GM23248 (cell line): ENCODE measurements around the gene CYP3A7. TPM values are rescaled to one million over a fixed set of nuclear protein-coding genes. Genes with fewer than 3 reads are reported as not detected.
"Not testable (repeated sequence)": the region's sequence is repeated elsewhere in the genome, so short reads cannot be mapped to it uniquely, and the experiment has no call there.

ENCODE experiments used
- DNase-seq: peaks from one replicate; pipeline ENCODE4 v3.0.0-alpha.2; 2015
- H2AFZ ChIP-seq: fragments of 200-600 bp; sonication (generic); 2 replicates; pipeline ENCODE4 v1.6.1; 2016; ENCODE audit warnings: antibody characterized with exemption
- H3F3A ChIP-seq: fragments of 200-600 bp; sonication (generic); 2 replicates; pipeline ENCODE4 v1.6.1; 2016; ENCODE audit warnings: mild to moderate bottlenecking, antibody characterized with exemption, mixed run types; ENCODE audit not compliant: insufficient read depth
- H3K27ac ChIP-seq: fragments of 200-600 bp; sonication (generic); 2 replicates; pipeline ENCODE4 v1.5.1; 2016; ENCODE audit warnings: mild to moderate bottlenecking
- H3K27me3 ChIP-seq: fragments of 200-600 bp; sonication (generic); replicated peaks from 2 replicates; pipeline ENCODE4 v1.6.1; 2016; ENCODE audit warnings: mild to moderate bottlenecking; ENCODE audit not compliant: insufficient read depth
- H3K36me3 ChIP-seq: fragments of 200-600 bp; sonication (generic); 2 replicates; pipeline ENCODE4 v1.6.1; 2016; ENCODE audit warnings: low read depth, mild to moderate bottlenecking
- H3K4me1 ChIP-seq: fragments of 200-600 bp; sonication (generic); 2 replicates; pipeline ENCODE4 v1.6.1; 2016; ENCODE audit warnings: mild to moderate bottlenecking; ENCODE audit not compliant: insufficient read depth
- H3K4me2 ChIP-seq: fragments of 200-600 bp; sonication (generic); one replicate; pipeline ENCODE4 v1.6.1; 2016; ENCODE audit warnings: mild to moderate bottlenecking; ENCODE audit not compliant: unreplicated experiment
- H3K4me3 ChIP-seq: fragments of 200-600 bp; sonication (generic); 2 replicates; pipeline ENCODE4 v1.5.1; 2016; ENCODE audit warnings: mild to moderate bottlenecking
- H3K79me2 ChIP-seq: fragments of 200-600 bp; sonication (generic); 2 replicates; pipeline ENCODE4 v1.6.1; 2016; ENCODE audit warnings: mild to moderate bottlenecking; ENCODE audit not compliant: insufficient read depth
- H3K9ac ChIP-seq: fragments of 200-600 bp; sonication (generic); 2 replicates; pipeline ENCODE4 v1.6.1; 2016; ENCODE audit warnings: mild to moderate bottlenecking
- H3K9me2 ChIP-seq: fragments of 200-600 bp; sonication (generic); 2 replicates; pipeline ENCODE4 v1.6.1; 2016; ENCODE audit warnings: mixed run types, mild to moderate bottlenecking, moderate library complexity; ENCODE audit not compliant: insufficient read depth
- H3K9me3 ChIP-seq: fragments of 200-600 bp; sonication (generic); one replicate; pipeline ENCODE4 v1.6.1; 2017; ENCODE audit warnings: low read depth
- H4K20me1 ChIP-seq: fragments of 200-600 bp; sonication (generic); 2 replicates; pipeline ENCODE4 v1.6.0; 2016; ENCODE audit not compliant: insufficient read depth
- EZH2 ChIP-seq: fragments of 200-600 bp; sonication (generic); IDR thresholded peaks from 2 replicates; pipeline ENCODE4 v1.6.1; 2018; ENCODE audit warnings: antibody characterized with exemption, mild to moderate bottlenecking; ENCODE audit not compliant: insufficient read depth, poor library complexity, severe bottlenecking
- EZH2phosphoT487 ChIP-seq: fragments of 200-600 bp; sonication (generic); IDR thresholded peaks from 2 replicates; pipeline ENCODE4 v1.6.1; 2018; ENCODE audit warnings: antibody characterized with exemption, moderate library complexity, mild to moderate bottlenecking, low read depth; ENCODE audit not compliant: insufficient read depth
- WGBS, 2 experiments: methylation state at CpG; one replicate each; pipeline ENCODE4 v1.1.6; 2015 to 2017; ENCODE audit warnings: low lambda C conversion rate in 2 of 2, low coverage in 1 of 2; ENCODE audit errors: missing lambda C conversion rate in 2 of 2; 5-methylcytosine and 5-hydroxymethylcytosine counted together
- in situ Hi-C: fragments of 300-500 bp; cut with MboI; formaldehyde crosslinking; loops from 2 replicates; pipeline ENCODE4 v1.15.0; 2020
- polyA plus RNA-seq: library from polyadenylated mRNA; unstranded; fragments of >200 nt; fragmentation: Nextera tagmentation; extraction: Ambion mirVana; gene quantifications from 2 replicates; pipeline ENCODE4 v1.2.1, GENCODE V29; 2016
- total RNA-seq: library from RNA; depleted of rRNA; stranded (reverse); fragments of >200 nt; shearing (Covaris generic); gene quantifications from 2 replicates; pipeline ENCODE4 v1.2.3, GENCODE V29; 2014

The CYP3A7 gene
- total and polyA plus RNA-seq, 2 experiments from 2014 or later = not detected

GRCh38 chr7:99694912-99695304 lies 40.1 kb downstream of the CYP3A7 start:
- no peak overlapping the region for H3K27ac ChIP-seq
- no peaks in the 10 kb centered on the region for H3K9me2 ChIP-seq
- no peak for DNase-seq
- peaks cover 4% of the 10 kb centered on the region for H3K27me3 ChIP-seq
- H2AFZ ChIP-seq = no peak overlapping the region
- H3K79me2 ChIP-seq = no peaks in the 10 kb centered on the region
- no peaks in the 10 kb centered on the region for H3K4me1 ChIP-seq
- no peak overlapping the region for H3K9ac ChIP-seq
- H3F3A ChIP-seq = no peaks in the 10 kb centered on the region
- no peaks in the 10 kb centered on the region for H3K36me3 ChIP-seq
- in situ Hi-C loops = no loop called here
- H3K9me3 ChIP-seq = no peaks in the 10 kb centered on the region
- H4K20me1 ChIP-seq = no peaks in the 10 kb centered on the region
- 57 to 68% methylated on average over 1 of the region's 1 CpG for WGBS, 2 experiments
- H3K4me2 ChIP-seq = no peak overlapping the region
- TF ChIP-seq EZH2 (no peak), EZH2phosphoT487 (no peak)
- H3K4me3 ChIP-seq = no peak overlapping the region

- no peaks in the 10 kb centered on the region for H3K79me2 ChIP-seq
- H3K4me1 ChIP-seq = no peaks in the 10 kb centered on the region
- peaks cover 4% of the 10 kb centered on the region for H3K27me3 ChIP-seq
- in situ Hi-C loops = no loop called here
- H3K9me2 ChIP-seq = no peaks in the 10 kb centered on the region
- TF ChIP-seq EZH2 (no peak), EZH2phosphoT487 (no peak)
- no peak overlapping the region for H3K9ac ChIP-seq
- H2AFZ ChIP-seq = no peak overlapping the region
- no peaks in the 10 kb centered on the region for H3F3A ChIP-seq
- WGBS, 2 experiments = 42 to 47% methylated on average over 5 of the region's 5 CpGs
- no peak overlapping the region for H3K4me2 ChIP-seq
- H3K36me3 ChIP-seq = no peaks in the 10 kb centered on the region
- no peak overlapping the region for H3K27ac ChIP-seq
- H3K4me3 ChIP-seq = no peak overlapping the region
- DNase-seq = no peak
- H3K9me3 ChIP-seq = no peaks in the 10 kb centered on the region
- H4K20me1 ChIP-seq = no peaks in the 10 kb centered on the region
These were observed 40.6 kb downstream of the CYP3A7 start for GRCh38 chr7:99694201-99694911.

- peaks cover 4% of the 10 kb centered on the region for H3K27me3 ChIP-seq
- no peak overlapping the region for H2AFZ ChIP-seq
- no peak overlapping the region for H3K4me3 ChIP-seq
- no peaks in the 10 kb centered on the region for H3K9me3 ChIP-seq
- H3K4me2 ChIP-seq = no peak overlapping the region
- TF ChIP-seq EZH2phosphoT487 = no peak
- no peak for TF ChIP-seq EZH2
- no peaks in the 10 kb centered on the region for H4K20me1 ChIP-seq
- WGBS, 2 experiments = 41 to 52% methylated on average over 9 of the region's 9 CpGs
- H3K36me3 ChIP-seq = no peaks in the 10 kb centered on the region
- H3K9me2 ChIP-seq = no peaks in the 10 kb centered on the region
- H3K4me1 ChIP-seq = no peaks in the 10 kb centered on the region
- in situ Hi-C loops = no loop called here
- no peak overlapping the region for H3K9ac ChIP-seq
- no peaks in the 10 kb centered on the region for H3K79me2 ChIP-seq
- no peaks in the 10 kb centered on the region for H3F3A ChIP-seq
- H3K27ac ChIP-seq = no peak overlapping the region
- no peak for DNase-seq
These were observed 41.4 kb downstream of the CYP3A7 start for GRCh38 chr7:99693427-99694200.

- 11% methylated on average over 5 of the region's 5 CpGs for WGBS, 2 experiments
- Histone ChIP-seq H3K27me3 (peaks cover 4% of the 10 kb centered on the region), H3K4me2 (no peak overlapping the region), H3K4me1 (no peaks in the 10 kb centered on the region), H3K79me2 (no peaks in the 10 kb centered on the region), H3F3A (no peaks in the 10 kb centered on the region), H3K9me2 (no peaks in the 10 kb centered on the region), H2AFZ (no peak overlapping the region), H3K9ac (no peak overlapping the region), H3K27ac (no peak overlapping the region), H4K20me1 (no peaks in the 10 kb centered on the region), H3K9me3 (no peaks in the 10 kb centered on the region), H3K36me3 (no peaks in the 10 kb centered on the region), H3K4me3 (no peak overlapping the region)
- in situ Hi-C loops = no loop called here
- TF ChIP-seq EZH2phosphoT487 (no peak), EZH2 (no peak)
- no peak for DNase-seq
These were observed 41.9 kb downstream of the CYP3A7 start for GRCh38 chr7:99693100-99693426.

GRCh38 chr7:99692563-99692962 lies 42.4 kb downstream of the CYP3A7 start:
- H3K27ac ChIP-seq, H3K9me3 ChIP-seq, H3K4me2 ChIP-seq, H3K9ac ChIP-seq, H3K9me2 ChIP-seq, H3K36me3 ChIP-seq, in situ Hi-C loops, H2AFZ ChIP-seq, H3K27me3 ChIP-seq, H4K20me1 ChIP-seq, H3K79me2 ChIP-seq, H3K4me1 ChIP-seq, DNase-seq, H3F3A ChIP-seq, H3K4me3 ChIP-seq: not testable (repeated sequence)
- 64 to 69% methylated on average over 6 of the region's 6 CpGs for WGBS, 2 experiments

- in situ Hi-C loops, H3K27me3 ChIP-seq: not testable (repeated sequence)
- 43 to 54% methylated on average over 1 of the region's 1 CpG for WGBS, 2 experiments
These were observed 43.3 kb downstream of the CYP3A7 start for GRCh38 chr7:99691658-99692057.

More at GRCh38 chr7:99691658-99692057, 43.3 kb downstream of the CYP3A7 start:
- H3F3A ChIP-seq, H3K79me2 ChIP-seq, H3K9me2 ChIP-seq, H3K9ac ChIP-seq, H3K27ac ChIP-seq, H3K4me1 ChIP-seq, H3K9me3 ChIP-seq, H4K20me1 ChIP-seq, H3K4me3 ChIP-seq, H3K4me2 ChIP-seq, DNase-seq, H2AFZ ChIP-seq, H3K36me3 ChIP-seq: not testable (repeated sequence)
